ELR (cell line): ENCODE results near the gene C2orf68.
"Not testable (repeated sequence)": the region's sequence is repeated elsewhere in the genome, so short reads cannot be mapped to it uniquely, and the experiment has no call there.

Experiments
- DNase-seq: peaks from one replicate; pipeline ENCODE4 v3.0.0-alpha.2; 2015; ENCODE audit warnings: low read depth

Gene C2orf68, protein sequence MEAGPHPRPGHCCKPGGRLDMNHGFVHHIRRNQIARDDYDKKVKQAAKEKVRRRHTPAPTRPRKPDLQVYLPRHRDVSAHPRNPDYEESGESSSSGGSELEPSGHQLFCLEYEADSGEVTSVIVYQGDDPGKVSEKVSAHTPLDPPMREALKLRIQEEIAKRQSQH

DNA sequence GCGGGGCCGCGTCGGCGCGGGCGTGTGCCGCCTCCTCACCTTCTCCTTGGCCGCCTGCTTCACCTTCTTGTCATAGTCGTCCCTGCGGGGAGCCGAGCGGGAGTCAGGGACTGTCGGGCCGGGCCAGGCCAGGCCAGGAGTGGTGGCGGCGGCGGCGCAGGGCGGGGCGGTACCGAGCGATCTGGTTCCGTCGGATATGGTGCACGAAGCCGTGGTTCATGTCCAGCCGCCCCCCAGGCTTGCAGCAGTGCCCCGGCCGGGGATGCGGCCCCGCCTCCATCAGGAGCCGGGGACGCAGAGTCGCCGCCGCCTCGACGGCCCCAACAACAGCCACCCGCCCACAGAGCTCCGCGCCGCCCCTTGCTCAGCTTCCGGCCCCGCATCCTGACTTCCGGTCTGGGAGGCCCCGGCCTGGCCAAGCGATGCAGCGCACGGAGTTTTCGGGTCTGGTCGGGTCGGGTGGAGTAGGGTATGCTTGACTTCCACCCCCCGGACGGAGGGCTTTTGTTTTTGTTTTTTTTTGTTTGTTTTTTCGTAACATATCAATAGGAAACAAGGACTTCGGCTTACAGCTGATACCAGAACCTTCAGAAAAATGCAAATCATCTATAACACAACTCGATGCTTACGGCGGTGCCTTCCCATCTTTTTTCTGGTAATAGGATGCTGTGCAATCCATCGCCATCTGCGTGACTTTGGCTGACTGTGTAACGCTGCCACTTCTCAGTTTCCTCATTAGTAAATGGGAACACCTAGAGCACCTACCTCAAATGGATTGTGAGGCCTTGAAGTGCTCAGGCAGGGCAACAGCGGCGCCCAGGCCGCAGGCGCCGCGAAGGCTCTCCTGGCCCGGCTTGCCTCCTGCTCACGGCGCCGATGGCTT lies at the start of gene C2orf68:
Gene C2orf68 (minus strand): TSS at position 362 of the 883 bp plus-strand sequence. CDS start 82 bp downstream, at position 280.
- peak; percentile 93 for DNase-seq

GRCh38 chr2:85661139-85661858 lies 49.4 kb upstream of the C2orf68 start:
- no peak for DNase-seq

DNA sequence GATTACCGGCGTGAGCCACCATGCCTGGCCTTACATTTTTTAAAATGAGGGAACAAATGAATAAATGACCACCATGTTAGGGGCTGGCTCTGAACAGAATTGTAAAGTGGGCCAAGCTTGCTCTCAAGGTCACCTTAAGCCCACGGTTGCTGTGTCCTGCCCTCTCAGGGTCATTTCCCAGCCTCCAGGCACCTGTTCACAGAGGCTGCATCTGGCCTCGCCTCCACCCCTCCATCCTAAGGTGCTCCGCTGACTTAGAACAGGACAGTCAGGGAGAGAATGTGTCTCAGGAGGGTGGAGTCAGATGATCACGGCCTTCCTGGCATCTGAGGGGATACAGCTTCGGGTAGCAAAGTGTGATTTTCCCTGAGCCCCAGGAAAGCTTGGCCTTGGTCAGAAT lies 48.9 kb upstream of the C2orf68 start:
- DNase-seq = no peak

DNA sequence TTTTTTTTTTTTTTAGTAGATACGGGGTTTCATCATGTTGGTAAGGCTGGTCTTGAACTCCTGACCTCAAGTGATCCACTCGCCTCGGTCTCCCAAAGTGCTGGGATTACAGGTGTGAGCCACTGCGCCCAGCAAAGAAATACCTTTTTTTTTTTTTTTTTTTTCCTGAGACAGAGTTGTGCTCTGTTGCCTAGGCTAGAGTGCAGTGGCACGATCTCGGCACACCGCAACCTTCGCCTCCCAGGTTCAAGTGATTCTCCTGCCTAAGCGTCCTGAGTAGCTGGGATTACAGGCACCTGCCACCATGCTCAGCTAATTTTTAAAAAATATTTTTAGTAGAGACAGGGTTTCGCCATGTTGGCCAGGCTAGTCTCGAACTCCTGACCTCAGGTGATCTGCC lies 48.4 kb upstream of the C2orf68 start:
- DNase-seq = not testable (repeated sequence)

- no peak for DNase-seq
Measured at GRCh38 chr2:85659324-85659981, 47.6 kb upstream of the C2orf68 start.

GRCh38 chr2:85657399-85657798 lies 45.5 kb upstream of the C2orf68 start:
- DNase-seq = not testable (repeated sequence)

- DNase-seq = peak; percentile 59
Measured at GRCh38 chr2:85656468-85656867, 44.6 kb upstream of the C2orf68 start.

- peak; percentile 91 for DNase-seq
Measured at GRCh38 chr2:85655961-85656417, 44.1 kb upstream of the C2orf68 start.

DNA sequence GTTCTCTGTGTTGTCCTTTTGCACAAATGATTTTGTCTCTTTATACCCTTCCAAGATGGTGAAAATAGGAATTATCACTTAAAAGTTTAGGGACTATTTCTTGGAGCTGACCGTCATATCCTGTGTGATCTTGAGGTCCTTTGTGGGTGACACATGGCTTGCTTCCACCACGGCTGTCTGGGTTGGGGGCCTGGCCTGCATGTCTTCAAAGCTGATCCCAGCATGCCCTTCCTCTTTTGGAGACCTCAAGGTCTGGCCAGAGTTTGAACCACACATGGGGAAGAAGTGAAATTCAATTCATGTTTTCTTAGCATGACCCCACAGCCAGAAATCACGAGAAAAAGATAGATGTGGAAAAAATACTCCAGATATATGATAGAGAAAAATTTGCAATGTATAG lies 42.1 kb upstream of the C2orf68 start:
- no peak for DNase-seq

DNA sequence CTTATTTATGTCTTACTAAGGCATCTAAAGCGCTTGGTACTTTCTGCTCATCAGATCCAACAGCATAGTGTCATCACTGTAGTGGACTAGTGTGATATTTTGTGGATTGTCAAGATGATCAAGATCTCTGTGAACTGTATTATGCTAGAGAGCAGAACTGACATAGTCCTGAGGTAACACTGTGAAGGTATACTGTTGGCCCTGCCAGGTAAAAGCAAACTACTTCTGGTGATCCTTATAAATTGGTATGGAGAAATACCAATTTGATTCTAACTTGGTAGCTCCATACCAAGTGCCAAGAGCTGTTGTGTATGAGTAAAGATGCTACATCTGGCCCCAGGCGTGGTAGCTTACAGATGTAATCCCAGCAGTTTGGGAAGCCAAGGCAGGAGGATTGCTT lies 40.2 kb upstream of the C2orf68 start:
- DNase-seq = no peak

DNA sequence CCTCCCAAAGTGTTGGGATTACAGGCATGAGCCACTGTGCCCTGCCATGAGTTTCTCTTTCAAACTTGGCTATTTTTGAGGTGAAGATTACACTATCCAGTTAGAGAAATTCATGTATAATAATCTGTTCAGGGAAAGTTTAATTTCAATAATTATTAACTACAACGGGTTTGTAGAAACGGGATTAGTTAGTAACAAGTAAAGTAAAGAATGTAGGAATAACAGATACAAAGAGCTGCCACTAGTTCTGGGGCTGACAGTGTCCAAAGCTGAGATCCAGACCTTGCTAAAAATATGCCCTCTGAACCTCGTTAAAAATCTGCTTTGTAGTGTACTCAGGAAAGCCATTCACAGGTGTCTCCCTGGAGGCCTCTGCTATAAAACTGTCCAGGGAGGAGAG lies 39.2 kb upstream of the C2orf68 start:
- DNase-seq = no peak

DNA sequence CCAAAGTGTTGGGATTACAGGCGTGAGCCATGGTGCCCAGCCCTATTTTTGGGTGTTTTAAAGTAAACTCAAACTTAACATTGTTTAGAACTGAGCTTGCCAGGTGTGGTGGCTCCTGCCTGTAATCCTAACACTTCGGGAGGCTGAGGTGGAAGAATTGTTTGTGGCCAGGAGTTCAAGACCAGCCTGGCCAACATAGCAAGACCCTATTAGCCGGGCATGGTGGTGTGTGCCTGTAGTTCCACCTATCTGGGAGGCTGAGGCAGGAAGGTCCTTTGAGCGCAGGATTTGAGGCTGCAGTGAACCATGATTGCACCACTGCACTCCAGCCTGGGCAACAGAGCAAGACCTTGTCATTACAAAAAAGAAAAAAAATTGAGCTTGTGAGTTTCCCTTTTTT lies 38.6 kb upstream of the C2orf68 start:
- no peak for DNase-seq

GRCh38 chr2:85649201-85650190 lies 37.6 kb upstream of the C2orf68 start:
- DNase-seq = peak; percentile 86

DNA sequence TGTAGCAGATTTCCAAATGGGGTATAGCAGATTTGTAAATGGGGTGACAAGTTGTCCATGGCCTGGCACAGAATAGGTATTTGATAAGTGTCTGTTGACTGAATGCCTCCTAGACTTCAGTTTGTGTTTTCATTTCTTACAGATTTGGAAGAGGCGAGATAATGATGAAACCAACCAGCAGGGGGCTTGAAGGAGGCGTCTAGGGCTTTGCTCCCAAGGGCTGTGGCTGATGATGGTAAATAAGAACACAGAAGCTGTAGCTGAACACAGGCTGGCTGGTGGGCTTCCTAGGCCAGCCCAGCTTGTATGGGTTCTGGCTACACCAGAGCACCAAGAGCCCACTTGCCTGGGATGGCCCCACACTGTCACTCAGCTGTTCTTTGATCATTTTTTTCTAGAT lies 36.8 kb upstream of the C2orf68 start:
- peak; percentile 79 for DNase-seq

DNA sequence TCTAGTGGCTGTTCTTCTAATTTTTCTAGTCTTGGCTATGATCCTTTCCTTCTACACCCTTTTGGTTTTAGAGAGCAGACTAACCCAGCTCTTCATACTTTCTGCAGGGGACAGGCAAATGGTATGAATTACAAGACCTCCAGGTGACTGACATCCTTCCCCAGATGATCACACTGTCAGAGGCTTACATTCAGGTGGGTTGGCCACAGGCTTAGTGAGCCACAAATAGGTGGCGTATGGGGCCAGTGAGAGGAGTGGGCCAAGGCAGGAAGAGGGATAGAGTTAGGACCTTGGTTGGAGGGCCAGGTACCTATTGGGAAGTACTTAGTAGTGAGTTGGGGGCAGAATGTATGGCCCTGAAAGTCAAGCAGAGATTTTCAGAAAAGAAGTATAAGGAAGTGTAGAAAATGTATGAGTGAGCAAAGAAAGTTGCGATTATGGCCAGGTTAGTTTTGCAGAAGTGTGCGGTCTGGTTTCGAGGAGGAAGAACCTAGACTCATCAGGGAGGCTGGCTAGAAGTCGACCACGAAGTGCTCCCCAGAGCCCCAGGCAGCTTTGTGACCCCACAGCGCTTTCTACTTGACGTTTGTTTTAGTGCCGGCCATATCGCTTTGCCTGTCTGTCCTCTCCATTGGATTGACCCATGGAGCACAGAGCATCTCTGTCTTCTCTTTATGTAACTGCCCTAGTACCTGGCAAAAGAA lies 36.1 kb upstream of the C2orf68 start:
- DNase-seq = no peak

DNA sequence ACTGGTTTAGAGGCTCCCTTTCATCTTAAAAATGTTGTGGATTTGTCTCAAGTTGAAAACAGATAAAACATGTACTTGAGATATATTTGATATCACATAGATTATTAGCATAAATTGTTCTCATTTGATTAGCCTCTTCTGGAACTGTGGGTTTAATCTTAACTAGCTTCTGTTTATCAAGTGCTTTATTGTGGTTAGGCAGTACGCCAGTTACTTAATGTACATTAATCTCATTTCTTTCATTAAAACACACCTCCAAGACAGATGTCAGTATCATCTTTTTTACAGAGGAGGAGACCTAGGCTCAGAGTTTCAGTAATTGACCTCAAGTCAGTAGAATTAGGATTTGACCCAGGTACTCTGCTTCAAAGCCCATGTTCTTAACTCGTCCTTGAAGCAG lies 34.3 kb upstream of the C2orf68 start:
- DNase-seq = no peak

- DNase-seq = no peak
Measured at GRCh38 chr2:85644909-85645308, 33.0 kb upstream of the C2orf68 start.

GRCh38 chr2:85642725-85643124 lies 30.9 kb upstream of the C2orf68 start:
- no peak for DNase-seq

- peak; percentile 54 for DNase-seq
Measured at GRCh38 chr2:85635636-85636035, 23.8 kb upstream of the C2orf68 start.

- DNase-seq = no peak
Measured at GRCh38 chr2:85635011-85635410, 23.1 kb upstream of the C2orf68 start.
